Fibroblast of mammary gland (primary cell): Measurements from ENCODE around the gene INPP4B.

Experiments used
- DNase-seq: peaks from one replicate; pipeline ENCODE4 v3.0.0-alpha.2; 2010; ENCODE audit warnings: low read depth
- H3K4me3 ChIP-seq: 2 replicates; pipeline ENCODE4 v1.5.1; 2011; ENCODE audit warnings: low read depth, mild to moderate bottlenecking, low read length, moderate library complexity; ENCODE audit not compliant: control insufficient read depth
- CTCF ChIP-seq: conservative IDR thresholded peaks from 2 replicates; pipeline ENCODE4 v1.5.1; 2011; ENCODE audit warnings: low read depth, low read length, inconsistent platforms; ENCODE audit not compliant: control insufficient read depth, insufficient read depth

The INPP4B gene

GRCh38 chr4:142596595-142596994 lies 249.5 kb downstream of the INPP4B start:
- no peak for DNase-seq
- H3K4me3 ChIP-seq = no peak overlapping the region
- TF ChIP-seq CTCF = no peak

- TF ChIP-seq CTCF = no peak
- no peak overlapping the region for H3K4me3 ChIP-seq
- DNase-seq = no peak
Measured at GRCh38 chr4:142596121-142596520, 250.0 kb downstream of the INPP4B start.

GRCh38 chr4:142595222-142595871 lies 250.8 kb downstream of the INPP4B start:
- H3K4me3 ChIP-seq = no peak overlapping the region
- TF ChIP-seq CTCF = no peak
- no peak for DNase-seq

- no peak overlapping the region for H3K4me3 ChIP-seq
- TF ChIP-seq CTCF = no peak
- peak; percentile 51 for DNase-seq
Measured at GRCh38 chr4:142585411-142585810, 260.7 kb downstream of the INPP4B start.

GRCh38 chr4:142583708-142584107 lies 262.4 kb downstream of the INPP4B start:
- DNase-seq = no peak
- TF ChIP-seq CTCF = no peak
- no peak overlapping the region for H3K4me3 ChIP-seq

GRCh38 chr4:142582340-142582739 lies 263.8 kb downstream of the INPP4B start:
- H3K4me3 ChIP-seq = no peak overlapping the region
- no peak for TF ChIP-seq CTCF
- DNase-seq = no peak

GRCh38 chr4:142581881-142582280 lies 264.2 kb downstream of the INPP4B start:
- TF ChIP-seq CTCF = no peak
- no peak overlapping the region for H3K4me3 ChIP-seq
- no peak for DNase-seq
